NK-92 treated with Interleukin-12 subunit alpha and Interleukin-12 subunit beta, amount 100 ng/mL, for 24 hours (cell line): Measurements from ENCODE around the gene TM4SF18.

Experiments
- DNase-seq: peaks from one replicate; lab custom pipeline; 2025; lab: John Stamatoyannopoulos, UW

The TM4SF18 gene

GRCh38 chr3:149284034-149284433, 49.4 kb downstream of the TM4SF18 start:
- no peak for DNase-seq

GRCh38 chr3:149283401-149283800, 50.0 kb downstream of the TM4SF18 start:
- DNase-seq: no peak

GRCh38 chr3:149282836-149283235, 50.6 kb downstream of the TM4SF18 start:
- DNase-seq: no peak

- DNase-seq: no peak
These were observed 51.1 kb downstream of the TM4SF18 start for GRCh38 chr3:149282322-149282721.

- DNase-seq: no peak
These were observed 52.6 kb downstream of the TM4SF18 start for GRCh38 chr3:149280671-149281349.

GRCh38 chr3:149278911-149279310, 54.5 kb downstream of the TM4SF18 start:
- no peak for DNase-seq

- DNase-seq: no peak
These were observed 56.1 kb downstream of the TM4SF18 start for GRCh38 chr3:149277331-149277813.

- no peak for DNase-seq
These were observed 56.8 kb downstream of the TM4SF18 start for GRCh38 chr3:149276619-149277018.

GRCh38 chr3:149274220-149274619, 59.2 kb downstream of the TM4SF18 start:
- no peak for DNase-seq

GRCh38 chr3:149273096-149273751, 60.2 kb downstream of the TM4SF18 start:
- DNase-seq: no peak

- DNase-seq: no peak
These were observed 61.8 kb downstream of the TM4SF18 start for GRCh38 chr3:149271669-149272068.

- no peak for DNase-seq
These were observed 63.3 kb downstream of the TM4SF18 start for GRCh38 chr3:149270180-149270579.

GRCh38 chr3:149269687-149270086, 63.7 kb downstream of the TM4SF18 start:
- no peak for DNase-seq
